Suppressor macrophage treated with lipopolysaccharide for 4 hours (primary cell): Measurements from ENCODE around the gene FGF18.

ENCODE experiments used
- DNase-seq: peaks from one replicate; pipeline ENCODE4 v3.0.0-alpha.2; 2020

The FGF18 gene

GRCh38 chr5:171425596-171426244 lies 6.3 kb downstream of the FGF18 start:
- no peak for DNase-seq

GRCh38 chr5:171426266-171426665 lies 6.8 kb downstream of the FGF18 start:
- no peak for DNase-seq

DNA sequence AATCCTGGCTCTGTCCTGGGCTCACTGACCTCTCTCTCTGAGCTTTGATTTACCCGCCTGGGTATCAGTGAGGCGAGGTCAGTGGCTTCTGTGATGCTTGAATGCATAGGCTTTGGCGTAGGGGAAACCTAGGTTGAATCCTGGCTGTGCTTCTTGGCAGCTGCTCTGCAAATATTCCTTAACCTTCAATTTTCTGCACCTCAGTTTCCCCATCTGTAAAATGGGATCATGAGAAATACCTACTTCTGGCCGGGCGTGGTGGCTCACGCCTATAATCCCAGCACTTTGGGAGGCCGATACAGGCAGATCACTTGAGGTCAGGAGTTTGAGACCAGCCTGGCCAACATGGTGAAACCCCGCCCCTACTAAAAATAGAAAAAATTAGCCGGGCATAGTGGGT lies 7.2 kb downstream of the FGF18 start:
- no peak for DNase-seq

- no peak for DNase-seq
Measured at GRCh38 chr5:171427318-171428167, 8.1 kb downstream of the FGF18 start.

- no peak for DNase-seq
Measured at GRCh38 chr5:171428168-171428696, 8.8 kb downstream of the FGF18 start.

DNA sequence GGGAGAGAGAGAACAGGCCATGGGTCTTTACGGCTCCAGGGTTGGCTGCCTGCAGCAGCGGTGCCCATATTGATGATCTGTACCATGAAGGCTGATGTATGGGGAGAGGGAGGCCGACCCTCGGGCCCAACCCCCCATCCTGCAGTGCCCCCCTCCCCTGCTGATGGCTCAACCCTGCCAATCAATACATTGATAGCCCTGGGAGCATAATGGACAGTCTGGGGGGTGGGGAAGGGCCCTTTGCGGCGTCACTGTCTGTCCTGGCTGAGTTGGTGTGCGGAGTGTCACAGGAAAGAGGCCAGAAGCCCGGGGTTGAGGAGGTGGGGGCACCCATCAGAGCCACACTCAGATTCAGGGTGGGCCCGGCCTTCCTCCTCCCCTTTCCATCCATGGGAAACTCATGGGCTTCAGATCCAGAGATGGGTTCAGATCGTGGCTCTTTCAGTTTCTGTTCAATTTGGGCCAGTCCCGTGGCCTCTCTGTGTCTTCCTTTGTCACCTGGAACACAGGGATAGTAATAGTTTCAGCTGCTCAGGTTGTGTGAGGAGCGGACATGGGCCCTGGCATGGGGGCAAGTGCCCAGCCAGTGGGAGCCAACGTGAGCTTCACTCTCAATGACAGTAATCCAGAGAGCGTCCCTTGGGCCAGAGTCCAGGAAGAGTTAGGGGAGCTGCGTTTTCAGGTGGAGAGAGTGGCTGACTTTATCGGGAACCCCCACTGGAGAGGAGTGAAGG lies 9.5 kb downstream of the FGF18 start:
- DNase-seq = no peak

DNA sequence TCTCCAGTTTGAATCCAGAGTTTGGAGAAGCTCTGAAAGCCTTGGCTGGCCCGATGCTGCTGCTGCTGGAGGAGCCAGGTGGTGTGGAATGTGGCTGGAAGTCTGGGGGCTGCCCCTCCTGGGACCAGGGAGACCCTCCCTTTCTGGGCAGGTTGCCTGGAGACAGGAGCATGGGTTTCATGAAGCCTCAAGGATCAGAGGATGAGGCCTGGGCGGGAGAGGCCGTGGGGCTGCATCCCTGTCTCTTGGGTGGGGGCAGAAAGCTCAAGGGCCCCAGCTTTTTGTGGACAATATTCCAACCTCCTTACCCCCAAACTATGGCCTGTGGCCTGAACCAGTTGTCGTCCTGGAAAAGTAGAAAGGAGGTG lies 10.1 kb downstream of the FGF18 start:
- no peak for DNase-seq

GRCh38 chr5:171431251-171431777 lies 11.9 kb downstream of the FGF18 start:
- DNase-seq = no peak

DNA sequence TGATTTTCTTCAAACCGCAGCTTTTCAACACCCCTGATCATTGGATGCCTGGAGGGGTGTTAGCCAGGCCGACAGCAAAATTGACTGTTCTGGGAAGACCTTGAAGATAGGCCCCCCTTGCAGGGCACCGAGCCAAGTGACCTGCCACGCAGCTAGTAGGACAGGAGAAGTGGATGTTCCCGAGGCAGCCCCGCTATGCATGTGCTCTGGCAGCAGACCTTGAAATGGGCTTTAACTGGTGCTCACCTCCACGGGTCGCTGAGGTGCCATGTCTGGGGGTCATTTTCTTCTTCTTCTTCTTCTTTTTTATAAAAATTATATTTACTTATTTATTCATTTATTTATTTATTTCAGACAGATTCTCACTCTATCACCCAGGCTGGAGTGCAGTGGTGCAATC lies 12.6 kb downstream of the FGF18 start:
- DNase-seq = no peak

DNA sequence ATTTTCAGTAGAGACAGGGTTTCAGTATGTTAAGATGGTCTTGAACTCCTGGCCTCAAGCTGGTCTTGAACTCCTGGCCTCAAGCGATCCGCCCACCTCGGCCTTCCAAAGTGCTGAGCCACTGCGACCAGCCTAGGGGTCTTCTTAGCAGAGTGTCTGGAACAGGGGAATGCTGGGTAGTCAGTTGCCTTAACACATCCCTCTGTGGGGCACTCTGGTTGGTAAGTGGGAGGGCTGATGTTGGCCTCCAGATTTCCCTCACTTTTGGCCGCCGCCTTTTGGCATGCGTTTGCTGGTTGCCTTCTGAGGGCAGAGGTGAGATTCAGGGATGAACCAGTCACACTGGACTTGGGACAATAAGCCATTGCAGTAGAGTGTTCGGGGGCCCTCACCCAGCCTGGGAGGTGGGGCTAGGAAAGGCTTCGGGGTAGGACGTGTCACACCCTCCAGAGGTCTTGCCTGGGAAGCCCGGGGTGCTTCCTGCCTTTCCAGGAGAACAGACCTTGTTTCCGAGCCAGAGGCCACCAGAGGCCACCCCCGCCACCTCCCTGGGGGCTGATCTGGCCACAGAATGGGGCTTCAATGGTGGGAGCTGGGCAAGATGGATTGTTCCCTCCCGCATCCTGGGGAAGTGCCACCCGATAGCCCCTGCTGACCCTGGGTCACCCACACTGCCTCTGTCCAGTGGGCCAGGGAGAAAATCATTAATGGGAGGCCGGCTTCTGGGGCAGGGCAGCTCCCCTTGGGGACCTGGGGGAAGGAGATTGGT lies 13.3 kb downstream of the FGF18 start:
- DNase-seq = no peak

- no peak for DNase-seq
Measured at GRCh38 chr5:171433352-171433698, 13.9 kb downstream of the FGF18 start.

DNA sequence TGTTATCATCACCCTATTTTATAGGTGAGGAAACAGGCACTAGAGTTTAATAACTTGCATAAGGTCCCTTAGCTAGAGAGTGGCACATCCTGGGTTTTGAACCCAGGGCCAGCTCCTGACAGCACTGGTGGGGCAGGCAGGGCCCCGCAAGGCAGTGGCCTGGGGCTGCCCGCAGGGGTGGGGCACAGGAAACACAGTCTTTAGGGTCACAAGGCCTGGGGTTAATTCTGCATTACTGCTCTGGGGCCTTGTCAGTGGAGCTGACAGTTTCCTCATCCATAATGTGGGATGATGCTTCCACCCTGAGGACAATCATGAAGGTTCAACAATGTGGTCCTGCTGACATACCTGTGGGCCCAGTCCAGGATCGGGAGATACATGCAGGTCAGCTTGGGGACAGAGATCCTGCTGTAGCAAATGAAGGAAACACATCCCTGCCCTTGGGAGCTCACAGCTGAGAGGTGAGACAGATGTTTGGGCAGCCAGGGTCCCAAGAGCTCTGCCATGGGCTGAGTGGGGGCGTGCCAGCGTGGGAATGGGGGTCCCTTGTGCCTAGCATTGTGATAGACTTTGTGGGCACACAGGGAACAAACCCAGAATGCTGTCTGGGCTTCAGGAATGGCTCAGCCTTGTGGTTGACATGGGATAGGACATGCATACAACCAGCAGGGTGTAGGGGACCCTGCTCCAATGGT lies 14.7 kb downstream of the FGF18 start:
- no peak for DNase-seq

DNA sequence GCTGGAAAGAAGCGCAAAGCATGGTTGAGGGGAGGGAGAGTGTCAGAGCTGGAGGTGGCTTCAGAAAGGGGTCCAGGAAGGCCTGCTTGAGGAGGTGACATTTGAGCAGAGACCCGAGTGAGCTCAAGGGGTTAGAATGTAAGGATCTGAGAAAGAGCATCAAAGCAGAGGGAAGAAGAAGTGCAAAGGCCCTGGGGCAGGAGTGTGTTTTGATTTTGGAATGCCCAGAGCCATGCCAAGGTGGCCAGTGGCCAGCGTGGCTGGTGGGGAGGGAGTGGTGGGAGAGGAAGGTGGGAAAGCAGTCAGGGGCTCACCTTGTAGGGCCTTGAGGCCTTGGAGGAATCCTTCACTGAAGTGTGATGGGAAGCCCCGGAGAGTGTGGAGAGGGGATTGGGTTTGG lies 15.4 kb downstream of the FGF18 start:
- no peak for DNase-seq

- no peak for DNase-seq
Measured at GRCh38 chr5:171435908-171436307, 16.5 kb downstream of the FGF18 start.

GRCh38 chr5:171436804-171437285 lies 17.4 kb downstream of the FGF18 start:
- no peak for DNase-seq

GRCh38 chr5:171437286-171437821 lies 17.9 kb downstream of the FGF18 start:
- no peak for DNase-seq

DNA sequence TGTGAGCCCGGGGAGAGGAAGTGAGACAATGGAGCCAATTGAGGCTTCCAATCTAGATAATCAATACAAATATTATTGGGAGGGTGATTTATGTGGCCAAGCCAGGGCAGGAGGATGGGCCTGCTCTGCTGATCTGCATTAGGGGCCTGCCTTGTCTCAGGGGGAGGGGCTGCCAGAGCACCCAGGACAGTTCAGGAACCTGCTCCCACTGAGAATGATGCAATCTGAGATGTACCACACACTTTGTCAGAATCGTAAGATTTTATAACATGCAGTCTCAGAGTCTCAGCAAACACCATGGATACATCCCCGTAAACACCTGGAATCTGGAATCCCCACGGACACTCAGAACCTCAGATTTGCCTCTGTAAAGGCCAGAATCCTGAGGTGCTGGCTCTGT lies 19.3 kb downstream of the FGF18 start:
- DNase-seq = no peak

GRCh38 chr5:171441246-171441791 lies 21.9 kb downstream of the FGF18 start:
- DNase-seq = no peak

- DNase-seq = peak; percentile 55
Measured at GRCh38 chr5:171442287-171443042, 23.0 kb downstream of the FGF18 start.

GRCh38 chr5:171444582-171444981 lies 25.1 kb downstream of the FGF18 start:
- peak; percentile 10 for DNase-seq
